Endothelial cell of umbilical vein (primary cell): ENCODE results near the gene MAP2K7. TPM values are rescaled to one million over a fixed set of nuclear protein-coding genes. Genes with fewer than 3 reads are reported as not detected.

Source experiments
- BruUV-seq: library from RNA; stranded (reverse); fragments of 400-500 nt; replicated peaks from 2 replicates; lab custom pipeline; 2021; lab: Mats Ljungman, UMichigan
- CTCF ChIA-PET: fragments of 300-600, 350-600 bp; sonication (Branson Sonifier 250); formaldehyde crosslinking; loops from one replicate; lab custom pipeline; 2021; ENCODE audit warnings: antibody characterized with exemption, inconsistent platforms; lab: Charles Lee
- POLR2A ChIA-PET: fragments of 300-600, 350-600 bp; sonication (Branson Sonifier 250); formaldehyde crosslinking; loops from one replicate; lab custom pipeline; 2021; ENCODE audit warnings: antibody characterized with exemption, inconsistent platforms; lab: Charles Lee
- DNase-seq: peaks from one replicate; pipeline ENCODE4 v3.0.0-alpha.2; 2011; ENCODE audit warnings: low read depth, low spot score
- FAIRE-seq: peaks from 2 replicates; lab custom pipeline; 2011; peaks lifted over from hg19 to GRCh38; lab: Jason Lieb, UNC
- H2AFZ ChIP-seq: 2 replicates; pipeline ENCODE4 v1.6.0; 2012; ENCODE audit warnings: low read depth, low read length, control low read depth, inconsistent platforms
- H3K27ac ChIP-seq: 2 replicates; pipeline ENCODE4 v1.5.1; 2011; ENCODE audit warnings: low read depth, mild to moderate bottlenecking, control low read depth, low read length, moderate library complexity; ENCODE audit not compliant: insufficient read depth
- H3K27me3 ChIP-seq, 2 experiments: 2 replicates each; pipeline versions ENCODE4 v1.6.0 to v1.6.1; 2011; ENCODE audit warnings: low read length in 2 of 2, mixed read lengths in 1 of 2; ENCODE audit not compliant: control insufficient read depth in 2 of 2, insufficient read depth in 2 of 2
- H3K36me3 ChIP-seq, 2 experiments: 2 replicates in 1 of 2; 3 replicates in 1 of 2; pipeline ENCODE4 v1.5.1; 2011; ENCODE audit warnings: low read length in 2 of 2, mild to moderate bottlenecking in 1 of 2, moderate library complexity in 1 of 2; ENCODE audit not compliant: control insufficient read depth in 2 of 2, insufficient read depth in 2 of 2; ENCODE audit errors: extremely low read depth in 1 of 2
- H3K4me1 ChIP-seq: 3 replicates; pipeline ENCODE4 v1.5.1; 2011; ENCODE audit warnings: mild to moderate bottlenecking, low read length; ENCODE audit not compliant: control insufficient read depth, insufficient read depth; ENCODE audit errors: extremely low read depth
- H3K4me2 ChIP-seq: 2 replicates; pipeline ENCODE4 v1.6.1; 2011; ENCODE audit warnings: low read length, control low read depth, mixed read lengths; ENCODE audit not compliant: insufficient read depth
- H3K4me3 ChIP-seq, 3 experiments: fragments of 200-600 bp in 1 of 3; sonication (generic), shearing (Covaris generic) in 1 of 3; replicated peaks in 1 of 3; 2 replicates each; pipeline ENCODE4 v1.5.1; 2011 to 2016; ENCODE audit warnings: control low read depth in 3 of 3, low read length in 3 of 3, mild to moderate bottlenecking in 2 of 3, inconsistent platforms in 1 of 3, low read depth in 1 of 3, moderate library complexity in 1 of 3; ENCODE audit not compliant: insufficient read depth in 1 of 3
- H3K79me2 ChIP-seq: 2 replicates; pipeline ENCODE4 v1.6.0; 2012; ENCODE audit warnings: low read length, inconsistent platforms; ENCODE audit not compliant: control insufficient read depth, insufficient read depth
- H3K9ac ChIP-seq: replicated peaks from 2 replicates; pipeline ENCODE3; 2011; ENCODE audit warnings: low read length, control low read depth; ENCODE audit not compliant: insufficient read depth; ENCODE audit errors: extremely low read depth
- H3K9me1 ChIP-seq: replicated peaks from 3 replicates; pipeline ENCODE4 v1.6.0; 2011; ENCODE audit warnings: mild to moderate bottlenecking, low read length; ENCODE audit not compliant: control insufficient read depth, insufficient read depth; ENCODE audit errors: extremely low read depth
- H3K9me3 ChIP-seq: replicated peaks from 2 replicates; pipeline ENCODE4 v1.5.1; 2012; ENCODE audit warnings: low read length, inconsistent platforms; ENCODE audit not compliant: control insufficient read depth, insufficient read depth
- H4K20me1 ChIP-seq: replicated peaks from 2 replicates; pipeline ENCODE3; 2011; ENCODE audit warnings: mild to moderate bottlenecking, low read length; ENCODE audit not compliant: control insufficient read depth, insufficient read depth; ENCODE audit errors: extremely low read depth
- EZH2 ChIP-seq: IDR thresholded peaks from 2 replicates; pipeline ENCODE4 v1.6.1; 2012; ENCODE audit warnings: borderline replicate concordance, low read depth, mild to moderate bottlenecking, moderate library complexity, low read length, inconsistent platforms; ENCODE audit not compliant: severe bottlenecking
- FOS ChIP-seq: IDR thresholded peaks from 2 replicates; pipeline ENCODE4 v1.6.1; 2011; ENCODE audit warnings: mild to moderate bottlenecking, low read length, moderate library complexity, borderline replicate concordance; ENCODE audit not compliant: insufficient read depth
- GATA2 ChIP-seq: IDR thresholded peaks from 2 replicates; pipeline ENCODE4 v1.7.0; 2011; ENCODE audit warnings: low read depth, mild to moderate bottlenecking, moderate library complexity, mixed read lengths, low read length; ENCODE audit not compliant: insufficient read length, insufficient read depth
- JUN ChIP-seq: IDR thresholded peaks from 2 replicates; pipeline ENCODE4 v1.6.1; 2011; ENCODE audit warnings: borderline replicate concordance, low read depth; ENCODE audit not compliant: insufficient read length, insufficient read depth
- MYC ChIP-seq: IDR thresholded peaks from one replicate; pipeline ENCODE4 v1.6.1; 2011; ENCODE audit warnings: mild to moderate bottlenecking, low read depth, low read length
- POLR2A ChIP-seq: IDR thresholded peaks from 2 replicates; pipeline ENCODE4 v1.6.1; 2012; ENCODE audit warnings: low read depth, mild to moderate bottlenecking, control low read depth, low read length
- POLR2AphosphoS5 ChIP-seq: IDR thresholded peaks from 2 replicates; pipeline ENCODE4 v1.6.1; 2012; ENCODE audit warnings: low read depth, mild to moderate bottlenecking, control low read depth, low read length, moderate library complexity; ENCODE audit not compliant: insufficient read depth
- dilution Hi-C: fragments of 300-500 bp; cut with MboI; formaldehyde crosslinking; loops from one replicate; pipeline ENCODE4 v1.15.0; 2019; ENCODE audit warnings: low sequenced_read_pairs; ENCODE audit not compliant: extremely low pct_ligation_motif_present
- intact Hi-C: fragments of 100-400 bp; cut with micrococcal nuclease; formaldehyde crosslinking; loops from one replicate; pipeline ENCODE4 v1.10.0; 2022
- polyA plus RNA-seq, 4 experiments: library from polyadenylated mRNA; depleted of rRNA in 3 of 4; stranded (reverse) in 3 of 4; unstranded in 1 of 4; fragments of >200 nt; gene quantifications; 2 replicates each; pipeline versions ENCODE4 v1.2.1 to v1.2.3, GENCODE V29; 2011 to 2012; ENCODE audit warnings: missing spikeins in 1 of 4
- total RNA-seq: library from RNA; stranded (reverse); gene quantifications from 2 replicates; pipeline ENCODE4 v1.2.3, GENCODE V29; 2021

Gene MAP2K7
- total and polyA plus RNA-seq, 2 donors (not counting 3 experiments of a cell fraction or from before 2014, with no cell fraction given): 13.8 to 36.0 TPM

DNA sequence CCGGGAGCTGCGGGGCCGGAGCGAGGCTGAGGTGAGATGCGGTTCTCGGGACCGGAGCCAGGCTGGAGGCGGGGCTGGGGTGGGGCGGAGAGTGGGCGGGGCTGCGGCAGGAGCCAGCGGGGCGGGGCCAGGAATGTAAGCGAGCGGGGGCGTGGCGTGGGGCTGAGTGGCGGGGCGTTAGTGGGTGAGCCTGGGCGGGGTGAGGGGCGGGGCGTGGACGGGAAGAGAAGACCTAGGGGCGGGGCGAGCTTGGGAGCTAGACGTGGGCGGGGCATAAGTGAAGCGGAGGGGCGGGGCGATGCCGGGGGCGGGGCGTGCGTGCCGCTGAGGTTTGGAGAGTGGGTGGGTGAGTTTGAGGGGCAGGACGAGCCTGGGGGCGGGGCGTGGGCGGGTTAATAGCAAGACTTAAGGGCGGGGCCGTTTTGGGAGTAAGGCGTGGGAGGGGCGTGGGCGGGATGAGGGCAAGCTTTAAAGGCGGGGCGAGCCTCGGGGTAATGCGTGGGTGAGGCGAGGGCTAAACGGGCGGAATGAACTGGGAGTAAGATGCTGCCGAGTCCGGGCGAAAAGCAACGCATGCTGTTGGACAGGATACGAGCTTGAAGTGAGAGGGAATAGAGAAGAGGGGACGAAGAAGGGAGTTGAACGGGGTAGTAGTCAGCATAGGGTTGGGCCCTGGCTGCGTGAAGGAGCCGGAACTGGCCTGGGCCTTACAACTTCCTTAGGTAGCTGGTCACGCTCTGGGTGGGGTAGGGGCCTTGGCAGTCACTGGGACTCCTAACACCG is 17.0 kb downstream of the MAP2K7 start:
- H2AFZ ChIP-seq: peak overlapping the region; percentile 84
- DNase-seq: peak; percentile 96
- peak; percentile 96 for FAIRE-seq
- intact Hi-C loops: loop anchor here (1.0 to 5.0 kb wide), 5 partner anchors 17 to 291 kb away; partner anchors contain the start of genes MAP2K7, PET100, TIMM44 and TRAPPC5
- H3K36me3 ChIP-seq: peaks cover 0 to 5% of the 10 kb centered on the region in 2 experiments
- dilution Hi-C loops: no loop called here
- CTCF ChIA-PET: interaction anchor here (0.6 to 5.1 kb wide), 15 partner anchors 8 to 352 kb away, joined by 3 to 34 read pairs (median 7); partner anchors contain the start of genes MAP2K7 and TIMM44
- no peaks in the 10 kb centered on the region for H4K20me1 ChIP-seq
- POLR2A ChIA-PET: interaction anchor here (0.5 to 2.1 kb wide), 7 partner anchors 8 to 317 kb away, joined by 3 to 13 read pairs (median 4); partner anchors contain the start of genes MAP2K7 and TIMM44
- peak overlapping the region; percentile 13 for H3K27ac ChIP-seq
- H3K4me2 ChIP-seq: peak overlapping the region; percentile 82
- no TSS peak for BruUV-seq
- H3K4me3 ChIP-seq: peak overlapping the region; percentile 61 to 79 (median 63)
- no peaks in the 10 kb centered on the region for H3K9me1 ChIP-seq
- TF ChIP-seq POLR2A: no peak
- peak; percentile 74 for TF ChIP-seq POLR2AphosphoS5
- no peak for TF ChIP-seq EZH2
- TF ChIP-seq JUN: no peak
- no peak for TF ChIP-seq GATA2
- no peak for TF ChIP-seq FOS
- no peak for TF ChIP-seq MYC
- no peaks in the 10 kb centered on the region for H3K9me3 ChIP-seq
- no peaks in the 10 kb centered on the region for H3K79me2 ChIP-seq
- peak overlapping the region; percentile 19 for H3K9ac ChIP-seq
- peaks cover 22% of the 10 kb centered on the region for H3K4me1 ChIP-seq
- peaks cover 13 to 29% of the 10 kb centered on the region in 2 experiments for H3K27me3 ChIP-seq
